SK-N-SH treated with all-trans-retinoic acid at 6 μM for 48 hours (cell line): ENCODE data around the gene PRRC2A.

Experiments
- ATAC-seq: fragments of 200-7000 bp; cut with Tn5 transposase; 3 replicates; pipeline ENCODE4 v1.9.1; 2020; ENCODE audit warnings: mild to moderate bottlenecking, moderate library complexity
- ARNTL ChIP-seq: fragments of 450-650 bp; formaldehyde crosslinking; IDR thresholded peaks from 2 replicates; pipeline ENCODE4 v1.5.0; 2020; ENCODE audit warnings: low read depth, mild to moderate bottlenecking, moderate library complexity, borderline replicate concordance
- CSDC2 ChIP-seq: fragments of 250-450 bp; sonication (Bioruptor Pico); IDR thresholded peaks from 2 replicates; pipeline ENCODE4 v1.5.0; 2020; ENCODE audit warnings: mild to moderate bottlenecking, moderate library complexity
- ESRRG ChIP-seq: fragments of 250-450 bp; sonication (Bioruptor Pico); IDR thresholded peaks from 2 replicates; pipeline ENCODE4 v1.6.1; 2021; ENCODE audit warnings: mild to moderate bottlenecking
- GLIS3 ChIP-seq: fragments of 250-450 bp; sonication (Bioruptor Pico); IDR thresholded peaks from 2 replicates; pipeline ENCODE4 v1.5.0; 2020; ENCODE audit warnings: mild to moderate bottlenecking, moderate library complexity
- ISL1 ChIP-seq: fragments of 250-450 bp; sonication (Bioruptor Pico); IDR thresholded peaks from 2 replicates; pipeline ENCODE4 v2.1.2; 2022; ENCODE audit warnings: mild to moderate bottlenecking, moderate library complexity
- OSR1 ChIP-seq: fragments of 250-450 bp; sonication (Bioruptor Pico); IDR thresholded peaks from 2 replicates; pipeline ENCODE4 v1.8.0; 2022; ENCODE audit warnings: moderate library complexity, mild to moderate bottlenecking, inconsistent platforms
- PPARA ChIP-seq: fragments of 250-450 bp; sonication (Bioruptor Pico); IDR thresholded peaks from 2 replicates; pipeline ENCODE4 v1.5.0; 2020; ENCODE audit warnings: mild to moderate bottlenecking, borderline replicate concordance
- RARB ChIP-seq: fragments of 250-450 bp; sonication (Bioruptor Pico); IDR thresholded peaks from 2 replicates; pipeline ENCODE4 v1.8.0; 2021; ENCODE audit warnings: mild to moderate bottlenecking, moderate library complexity
- SNAI2 ChIP-seq: fragments of 250-450 bp; sonication (Bioruptor Pico); IDR thresholded peaks from 2 replicates; pipeline ENCODE4 v1.5.0; 2020; ENCODE audit warnings: mild to moderate bottlenecking, moderate library complexity
- TCF4 ChIP-seq: fragments of 250-450 bp; sonication (Bioruptor Pico); IDR thresholded peaks from 2 replicates; pipeline ENCODE4 v1.8.0; 2021; ENCODE audit warnings: mild to moderate bottlenecking, moderate library complexity, borderline replicate concordance
- ZC3H10 ChIP-seq: fragments of 250-450 bp; sonication (Bioruptor Pico); IDR thresholded peaks from 2 replicates; pipeline ENCODE4 v1.5.1; 2021; ENCODE audit warnings: mild to moderate bottlenecking, moderate library complexity
- ZFP3 ChIP-seq: fragments of 250-450 bp; sonication (Bioruptor Pico); IDR thresholded peaks from 2 replicates; pipeline ENCODE4 v1.5.0; 2020; ENCODE audit warnings: mild to moderate bottlenecking, moderate library complexity
- ZNF565 ChIP-seq: fragments of 450-650 bp; formaldehyde crosslinking; conservative IDR thresholded peaks from 2 replicates; pipeline ENCODE4 v1.5.0; 2020; ENCODE audit warnings: low read depth, mild to moderate bottlenecking, moderate library complexity
- ZNF70 ChIP-seq: fragments of 450-650 bp; formaldehyde crosslinking; IDR thresholded peaks from 2 replicates; pipeline ENCODE4 v1.5.0; 2020; ENCODE audit warnings: mild to moderate bottlenecking, moderate library complexity
- TF ChIP-seq, protein P1 (sequence below): fragments of 250-450 bp; sonication (Bioruptor Pico); IDR thresholded peaks from 2 replicates; pipeline ENCODE4 v1.5.1; 2020; ENCODE audit warnings: low read depth, mild to moderate bottlenecking, moderate library complexity
- TF ChIP-seq, protein P2 (sequence below): fragments of 250-450 bp; sonication (Bioruptor Pico); IDR thresholded peaks from 2 replicates; pipeline ENCODE4 v1.8.0; 2020; ENCODE audit warnings: mild to moderate bottlenecking, moderate library complexity, borderline replicate concordance
- TF ChIP-seq, protein P3 (sequence below): fragments of 250-450 bp; sonication (Bioruptor Pico); IDR thresholded peaks from 2 replicates; pipeline ENCODE4 v1.5.1; 2021; ENCODE audit warnings: mild to moderate bottlenecking, moderate library complexity
- TF ChIP-seq, protein P4 (sequence below): fragments of 250-450 bp; sonication (Bioruptor Pico); IDR thresholded peaks from 2 replicates; pipeline ENCODE4 v1.8.0; 2021; ENCODE audit warnings: low read depth, mild to moderate bottlenecking, moderate library complexity, borderline replicate concordance

The PRRC2A gene

DNA sequence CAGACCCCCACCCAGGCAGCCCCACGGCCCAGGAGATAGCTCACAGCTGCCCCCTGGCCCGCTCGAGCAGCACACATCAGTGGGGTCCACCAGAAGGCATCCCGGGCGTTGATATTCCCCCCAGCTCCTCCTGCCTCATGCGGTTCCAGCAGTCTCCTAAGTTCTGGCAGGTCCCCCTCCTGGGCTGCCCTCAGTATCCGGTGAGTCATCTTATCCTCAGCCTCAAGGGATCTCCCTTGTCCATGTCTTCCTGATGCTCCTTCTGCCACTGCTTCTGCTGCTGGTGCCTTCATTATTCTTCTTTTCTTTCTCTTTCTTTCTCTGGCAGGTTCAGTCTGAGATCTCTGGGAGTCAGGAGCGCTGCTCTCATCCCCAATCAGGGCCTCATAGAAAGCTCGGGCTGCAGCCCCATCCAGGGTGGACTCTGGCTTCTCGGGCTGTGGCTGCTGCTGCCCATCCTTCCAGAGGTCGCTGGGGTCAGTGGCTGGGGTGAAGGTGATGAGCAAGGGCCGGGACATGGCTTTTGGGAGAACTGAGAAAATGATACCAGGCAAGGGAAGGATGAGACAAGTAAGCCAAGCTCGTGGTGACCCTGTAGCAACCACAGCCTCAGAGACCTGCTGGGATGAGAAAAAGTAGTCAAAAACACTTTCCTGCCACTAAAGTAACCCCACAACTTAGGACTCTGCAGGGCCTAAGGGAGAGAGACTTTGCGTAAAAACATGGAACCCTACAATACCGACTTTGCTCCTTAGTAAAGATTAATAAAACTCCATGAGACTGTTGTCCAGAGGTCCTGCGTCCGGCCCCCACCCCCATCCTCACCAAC is 43.7 kb downstream of the PRRC2A start (continued):
- TF ChIP-seq, protein P1, sequence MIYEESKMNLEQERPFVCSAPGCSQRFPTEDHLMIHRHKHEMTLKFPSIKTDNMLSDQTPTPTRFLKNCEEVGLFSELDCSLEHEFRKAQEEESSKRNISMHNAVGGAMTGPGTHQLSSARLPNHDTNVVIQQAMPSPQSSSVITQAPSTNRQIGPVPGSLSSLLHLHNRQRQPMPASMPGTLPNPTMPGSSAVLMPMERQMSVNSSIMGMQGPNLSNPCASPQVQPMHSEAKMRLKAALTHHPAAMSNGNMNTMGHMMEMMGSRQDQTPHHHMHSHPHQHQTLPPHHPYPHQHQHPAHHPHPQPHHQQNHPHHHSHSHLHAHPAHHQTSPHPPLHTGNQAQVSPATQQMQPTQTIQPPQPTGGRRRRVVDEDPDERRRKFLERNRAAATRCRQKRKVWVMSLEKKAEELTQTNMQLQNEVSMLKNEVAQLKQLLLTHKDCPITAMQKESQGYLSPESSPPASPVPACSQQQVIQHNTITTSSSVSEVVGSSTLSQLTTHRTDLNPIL = no peak
- TF ChIP-seq SNAI2 (CRISPR knock-in tag) = no peak

DNA sequence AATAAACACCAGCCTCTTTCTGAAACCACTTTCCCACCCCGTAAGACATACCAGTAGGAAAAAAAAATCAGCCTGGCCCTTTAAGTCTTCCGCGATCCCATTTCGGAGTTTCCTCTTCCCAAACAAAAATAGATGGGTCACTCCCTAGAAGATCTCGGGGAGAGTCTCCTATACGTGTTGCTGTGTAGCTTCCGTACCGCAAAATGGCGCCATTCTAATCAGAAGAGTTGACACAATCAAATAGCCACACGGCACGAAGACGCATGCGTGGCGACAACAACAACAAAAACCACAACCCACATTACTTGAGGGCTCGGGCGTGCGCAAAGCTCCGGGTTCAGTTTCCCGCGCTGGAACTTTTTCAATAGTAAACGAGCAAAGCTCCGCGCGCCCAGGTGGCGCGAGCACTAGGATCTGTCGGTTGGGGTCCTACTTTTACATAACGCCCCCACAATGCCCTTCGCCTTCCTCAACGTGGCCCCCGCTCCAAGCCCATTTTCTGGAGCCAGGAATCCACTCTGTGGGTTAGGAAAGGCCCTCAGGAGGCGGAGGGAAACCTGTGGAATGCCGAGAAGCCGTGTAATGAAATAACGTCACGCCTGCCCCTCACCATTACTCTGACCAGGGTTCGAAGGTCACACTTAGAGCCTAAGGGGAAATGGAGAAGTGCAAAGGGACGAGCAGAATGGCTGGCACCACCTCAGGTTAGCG is 44.4 kb downstream of the PRRC2A start, which contains the start of gene GPANK1:
Gene GPANK1, minus strand, starts transcription at position 208 of the 711 bp plus-strand sequence. CDS start 519 bp downstream, outside the sequence.
- ATAC-seq = peak; percentile 71
- no peak for TF ChIP-seq GLIS3 (CRISPR knock-in tag)
- no peak for TF ChIP-seq ESRRG (CRISPR knock-in tag)
- TF ChIP-seq CSDC2 (CRISPR knock-in tag) = no peak
- no peak for TF ChIP-seq ZNF70 (CRISPR knock-in tag)
- TF ChIP-seq ARNTL = no peak
- TF ChIP-seq SNAI2 (CRISPR knock-in tag) = no peak
- no peak for TF ChIP-seq ZFP3

DNA sequence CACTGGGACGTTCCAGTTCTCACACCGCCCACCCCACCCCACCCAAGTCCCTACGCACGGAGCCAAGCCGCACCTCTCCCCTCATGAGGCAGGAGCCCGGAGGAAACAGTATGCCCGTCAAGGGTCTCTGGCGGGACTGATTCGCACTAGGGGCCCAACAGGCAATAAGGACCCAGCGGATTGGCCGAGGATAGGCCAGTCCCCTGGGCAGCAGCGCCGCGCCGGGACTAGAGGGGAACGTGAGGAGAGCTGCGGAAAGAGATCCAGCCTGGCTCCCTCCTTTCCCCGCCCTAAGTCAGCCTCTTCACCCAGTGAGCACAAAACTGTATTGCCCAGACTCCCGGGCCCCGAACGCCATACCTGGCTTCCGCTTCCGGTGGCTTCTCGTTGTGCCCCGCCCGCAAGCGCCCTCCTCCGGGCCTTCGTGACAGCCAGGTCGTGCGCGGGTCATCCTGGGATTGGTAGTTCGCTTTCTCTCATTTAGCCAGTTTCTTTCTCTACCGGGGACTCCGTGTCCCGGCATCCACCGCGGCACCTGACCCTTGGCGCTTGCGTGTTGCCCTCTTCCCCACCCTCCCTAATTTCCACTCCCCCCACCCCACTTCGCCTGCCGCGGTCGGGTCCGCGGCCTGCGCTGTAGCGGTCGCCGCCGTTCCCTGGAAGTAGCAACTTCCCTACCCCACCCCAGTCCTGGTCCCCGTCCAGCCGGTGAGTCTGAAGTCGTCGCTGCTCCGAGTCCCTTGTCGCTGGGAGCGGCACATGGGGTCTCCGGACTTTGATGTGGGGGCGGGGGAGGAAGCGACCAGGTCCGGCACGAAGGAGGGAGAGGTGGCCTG is 45.2 kb downstream of the PRRC2A start, which contains the start of gene CSNK2B:
Gene CSNK2B, plus strand, starts transcription at position 580 of the 836 bp plus-strand sequence. CDS start 752 bp downstream, outside the sequence.
- TF ChIP-seq, protein P2, sequence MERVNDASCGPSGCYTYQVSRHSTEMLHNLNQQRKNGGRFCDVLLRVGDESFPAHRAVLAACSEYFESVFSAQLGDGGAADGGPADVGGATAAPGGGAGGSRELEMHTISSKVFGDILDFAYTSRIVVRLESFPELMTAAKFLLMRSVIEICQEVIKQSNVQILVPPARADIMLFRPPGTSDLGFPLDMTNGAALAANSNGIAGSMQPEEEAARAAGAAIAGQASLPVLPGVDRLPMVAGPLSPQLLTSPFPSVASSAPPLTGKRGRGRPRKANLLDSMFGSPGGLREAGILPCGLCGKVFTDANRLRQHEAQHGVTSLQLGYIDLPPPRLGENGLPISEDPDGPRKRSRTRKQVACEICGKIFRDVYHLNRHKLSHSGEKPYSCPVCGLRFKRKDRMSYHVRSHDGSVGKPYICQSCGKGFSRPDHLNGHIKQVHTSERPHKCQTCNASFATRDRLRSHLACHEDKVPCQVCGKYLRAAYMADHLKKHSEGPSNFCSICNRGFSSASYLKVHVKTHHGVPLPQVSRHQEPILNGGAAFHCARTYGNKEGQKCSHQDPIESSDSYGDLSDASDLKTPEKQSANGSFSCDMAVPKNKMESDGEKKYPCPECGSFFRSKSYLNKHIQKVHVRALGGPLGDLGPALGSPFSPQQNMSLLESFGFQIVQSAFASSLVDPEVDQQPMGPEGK (CRISPR knock-in tag) = peak; percentile 83
- TF ChIP-seq TCF4 (CRISPR knock-in tag) = no peak
- TF ChIP-seq, protein P3, sequence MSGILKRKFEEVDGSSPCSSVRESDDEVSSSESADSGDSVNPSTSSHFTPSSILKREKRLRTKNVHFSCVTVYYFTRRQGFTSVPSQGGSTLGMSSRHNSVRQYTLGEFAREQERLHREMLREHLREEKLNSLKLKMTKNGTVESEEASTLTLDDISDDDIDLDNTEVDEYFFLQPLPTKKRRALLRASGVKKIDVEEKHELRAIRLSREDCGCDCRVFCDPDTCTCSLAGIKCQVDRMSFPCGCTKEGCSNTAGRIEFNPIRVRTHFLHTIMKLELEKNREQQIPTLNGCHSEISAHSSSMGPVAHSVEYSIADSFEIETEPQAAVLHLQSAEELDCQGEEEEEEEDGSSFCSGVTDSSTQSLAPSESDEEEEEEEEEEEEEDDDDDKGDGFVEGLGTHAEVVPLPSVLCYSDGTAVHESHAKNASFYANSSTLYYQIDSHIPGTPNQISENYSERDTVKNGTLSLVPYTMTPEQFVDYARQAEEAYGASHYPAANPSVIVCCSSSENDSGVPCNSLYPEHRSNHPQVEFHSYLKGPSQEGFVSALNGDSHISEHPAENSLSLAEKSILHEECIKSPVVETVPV = no peak
- ATAC-seq = peak; percentile 86

DNA sequence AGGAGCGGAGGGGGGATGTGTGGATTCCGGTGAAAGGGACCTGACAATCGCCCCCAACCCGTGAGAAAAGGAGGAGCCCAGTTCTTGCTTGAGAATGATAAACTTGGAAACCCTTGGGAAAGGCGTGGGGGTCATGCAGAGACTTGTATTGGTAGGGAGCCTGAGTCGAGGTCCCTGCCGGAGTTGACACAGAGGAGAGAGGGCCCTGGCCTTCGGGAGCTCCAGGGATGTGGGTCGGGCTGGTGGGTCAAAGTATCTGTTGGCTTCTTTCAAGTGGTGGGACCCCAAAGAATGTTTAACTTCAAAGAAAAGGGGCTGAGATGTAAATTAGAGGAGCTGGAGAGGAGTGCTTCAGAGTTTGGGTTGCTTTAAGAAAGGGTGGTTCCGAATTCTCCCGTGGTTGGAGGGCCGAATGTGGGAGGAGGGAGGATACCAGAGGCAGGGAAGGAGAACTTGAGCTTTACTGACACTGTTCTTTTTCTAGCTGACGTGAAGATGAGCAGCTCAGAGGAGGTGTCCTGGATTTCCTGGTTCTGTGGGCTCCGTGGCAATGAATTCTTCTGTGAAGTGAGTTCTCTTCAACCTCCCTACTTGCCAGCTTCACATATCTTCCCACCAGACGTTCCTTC is 45.9 kb downstream of the PRRC2A start:
- ATAC-seq = no peak
- TF ChIP-seq, protein P2 (CRISPR knock-in tag) = no peak
- no peak for TF ChIP-seq ZFP3
- no peak for TF ChIP-seq PPARA
- no peak for TF ChIP-seq ISL1 (CRISPR knock-in tag)
- TF ChIP-seq RARB = no peak
- no peak for TF ChIP-seq GLIS3 (CRISPR knock-in tag)
- TF ChIP-seq, protein P3 = no peak
- TF ChIP-seq CSDC2 (CRISPR knock-in tag) = no peak
- no peak for TF ChIP-seq ARNTL
- TF ChIP-seq OSR1 (CRISPR knock-in tag) = no peak
- no peak for TF ChIP-seq ZC3H10 (CRISPR knock-in tag)
- no peak for TF ChIP-seq TCF4 (CRISPR knock-in tag)
- no peak for TF ChIP-seq ZNF565 (CRISPR knock-in tag)
- TF ChIP-seq, protein P4, sequence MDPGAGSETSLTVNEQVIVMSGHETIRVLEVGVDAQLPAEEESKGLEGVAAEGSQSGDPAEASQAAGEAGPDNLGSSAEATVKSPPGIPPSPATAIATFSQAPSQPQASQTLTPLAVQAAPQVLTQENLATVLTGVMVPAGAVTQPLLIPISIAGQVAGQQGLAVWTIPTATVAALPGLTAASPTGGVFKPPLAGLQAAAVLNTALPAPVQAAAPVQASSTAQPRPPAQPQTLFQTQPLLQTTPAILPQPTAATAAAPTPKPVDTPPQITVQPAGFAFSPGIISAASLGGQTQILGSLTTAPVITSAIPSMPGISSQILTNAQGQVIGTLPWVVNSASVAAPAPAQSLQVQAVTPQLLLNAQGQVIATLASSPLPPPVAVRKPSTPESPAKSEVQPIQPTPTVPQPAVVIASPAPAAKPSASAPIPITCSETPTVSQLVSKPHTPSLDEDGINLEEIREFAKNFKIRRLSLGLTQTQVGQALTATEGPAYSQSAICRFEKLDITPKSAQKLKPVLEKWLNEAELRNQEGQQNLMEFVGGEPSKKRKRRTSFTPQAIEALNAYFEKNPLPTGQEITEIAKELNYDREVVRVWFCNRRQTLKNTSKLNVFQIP = no peak
- no peak for TF ChIP-seq SNAI2 (CRISPR knock-in tag)
